ENCODE measurements around the gene TRDN. TPM values are rescaled to one million over a fixed set of nuclear protein-coding genes. Genes with fewer than 3 reads are reported as not detected.

TRDN gene
- total and polyA plus RNA-seq, 8 donors = 0.08 to 0.21 TPM; not detected in 6

DNA sequence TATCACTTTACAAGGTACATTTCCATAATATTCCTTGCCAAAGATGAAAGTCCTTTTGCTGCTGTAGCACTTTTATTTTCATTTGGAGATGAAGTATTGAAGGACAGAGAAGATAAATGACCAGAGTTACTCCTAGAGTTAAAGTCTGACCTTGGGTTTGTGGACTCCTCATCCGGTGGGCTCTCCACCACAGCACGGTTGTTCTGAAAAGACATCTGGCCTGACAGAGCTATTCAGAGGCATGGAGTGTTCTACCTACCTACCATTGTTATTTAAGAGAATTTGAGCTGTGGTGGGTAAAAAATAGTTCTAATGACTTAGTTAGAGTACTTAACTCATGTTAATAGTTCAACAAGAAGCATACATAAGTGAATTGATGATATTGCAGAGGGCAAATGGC is 422.3 kb downstream of the TRDN start:
- no peak for ATAC-seq
- WGBS, 2 donors = 14 to 22% methylated on average over 2 of the region's 2 CpGs

DNA sequence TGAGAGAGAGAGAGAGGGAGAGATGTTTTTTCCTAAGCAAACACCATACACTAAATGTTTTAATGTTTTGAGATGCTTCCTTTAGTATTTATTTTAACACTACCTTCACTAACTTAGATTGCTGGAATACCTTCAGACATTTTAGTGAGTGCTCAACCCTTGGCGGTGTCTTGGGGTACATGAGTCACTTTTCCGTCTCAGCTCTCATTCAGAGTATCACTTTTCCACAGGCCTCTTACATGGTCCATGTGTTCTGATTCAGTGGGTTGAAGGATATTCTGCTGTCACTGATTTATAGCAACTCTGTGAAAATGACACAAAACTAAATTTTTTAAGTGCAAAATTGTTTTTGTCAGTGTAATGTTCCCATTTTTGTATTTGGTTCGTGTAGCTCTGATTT is 422.8 kb downstream of the TRDN start:
- no peak for TF ChIP-seq CTCF (IDR thresholded peaks at IDR 0.05)
- intact Hi-C loops (cut with DNase I) = no loop called here
- H3K27me3 ChIP-seq = no peaks in the 10 kb centered on the region
- H3K4me3 ChIP-seq = no peak overlapping the region
- no peak overlapping the region for H3K27ac ChIP-seq
- FAIRE-seq (no peak), ATAC-seq (no peak), DNase-seq (no peak)
- no peaks in the 10 kb centered on the region for H3K36me3 ChIP-seq
- no peaks in the 10 kb centered on the region for H3K4me1 ChIP-seq
- 84 to 86% methylated on average over 3 of the region's 3 CpGs for WGBS, 2 donors
- no peaks in the 10 kb centered on the region for H3K9me3 ChIP-seq

More for the DNA sequence above, 422.3 kb downstream of the TRDN start:
- no peaks in the 10 kb centered on the region for H3K4me1 ChIP-seq
- no peaks in the 10 kb centered on the region for H3K27me3 ChIP-seq
- no peaks in the 10 kb centered on the region for H3K36me3 ChIP-seq
- TF ChIP-seq CTCF (IDR thresholded peaks at IDR 0.05) = no peak
- H3K27ac ChIP-seq = no peak overlapping the region
- H3K9me3 ChIP-seq = no peaks in the 10 kb centered on the region
- H3K4me3 ChIP-seq = no peak overlapping the region
- intact Hi-C loops (cut with DNase I) = no loop called here
- DNase-seq = no peak
- FAIRE-seq = no peak

- Histone ChIP-seq H3K4me1 (no peaks in the 10 kb centered on the region), H3K36me3 (no peaks in the 10 kb centered on the region), H3K27ac (no peak overlapping the region), H3K9me3 (no peaks in the 10 kb centered on the region), H3K27me3 (no peaks in the 10 kb centered on the region), H3K4me3 (no peak overlapping the region)
- ATAC-seq (no peak), DNase-seq (no peak), FAIRE-seq (no peak)
- TF ChIP-seq CTCF (IDR thresholded peaks at IDR 0.05) = no peak
- intact Hi-C loops (cut with DNase I) = no loop called here
- WGBS, 2 donors = 67 to 74% methylated on average over 4 of the region's 4 CpGs
These were observed 424.8 kb downstream of the TRDN start for GRCh38 chr6:123211777-123212545.

- ATAC-seq (no peak), FAIRE-seq (no peak), DNase-seq (no peak)
- no peaks in the 10 kb centered on the region for H3K9me3 ChIP-seq
- no peaks in the 10 kb centered on the region for H3K36me3 ChIP-seq
- WGBS, 2 donors = 67 to 72% methylated on average over 2 of the region's 2 CpGs
- no peak for TF ChIP-seq CTCF (IDR thresholded peaks at IDR 0.05)
- intact Hi-C loops (cut with DNase I) = no loop called here
- H3K27me3 ChIP-seq = no peaks in the 10 kb centered on the region
- no peak overlapping the region for H3K4me3 ChIP-seq
- no peaks in the 10 kb centered on the region for H3K4me1 ChIP-seq
- no peak overlapping the region for H3K27ac ChIP-seq
These were observed 426.1 kb downstream of the TRDN start for GRCh38 chr6:123210645-123211044.

DNA sequence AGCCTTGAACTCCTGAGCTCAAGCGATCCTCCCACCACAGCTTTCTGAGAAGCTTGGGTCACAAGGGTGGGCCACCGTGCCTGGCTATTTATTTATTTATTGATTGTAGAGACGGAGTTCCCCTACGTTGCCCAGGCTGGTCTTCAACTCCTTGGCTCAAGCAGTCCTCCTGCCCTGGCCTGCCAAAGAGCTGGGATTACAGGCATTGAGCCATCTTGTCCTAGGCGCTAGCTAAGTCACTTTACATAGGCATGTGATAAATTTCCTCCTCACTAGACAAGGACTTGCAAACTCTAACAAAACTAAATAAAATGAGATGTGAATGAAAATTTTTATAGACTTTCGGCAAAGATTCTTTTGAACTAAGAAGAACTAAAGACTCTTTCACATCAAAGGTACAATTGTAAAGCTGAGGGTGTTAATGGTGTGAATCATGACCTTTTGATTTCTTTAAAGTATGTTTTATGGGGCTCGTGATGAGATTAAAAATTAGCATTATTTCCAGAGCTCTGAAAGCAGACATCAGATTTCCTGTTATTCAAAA is 428.7 kb downstream of the TRDN start:
- ATAC-seq (no peak), DNase-seq (no peak), FAIRE-seq (no peak)
- no peaks in the 10 kb centered on the region for H3K9me3 ChIP-seq
- H3K27me3 ChIP-seq = no peaks in the 10 kb centered on the region
- whole genome bisulfite sequencing, 2 donors = 48 to 50% methylated on average over 7 of the region's 7 CpGs
- no peaks in the 10 kb centered on the region for H3K36me3 ChIP-seq
- H3K27ac ChIP-seq = no peak overlapping the region
- intact Hi-C loops (cut with DNase I) = no loop called here
- TF ChIP-seq CTCF (IDR thresholded peaks at IDR 0.05) = no peak
- no peak overlapping the region for H3K4me3 ChIP-seq
- H3K4me1 ChIP-seq = no peaks in the 10 kb centered on the region
